Body of pancreas (tissue), 4 donors: ENCODE data around the gene CORO6.

ENCODE experiments used
- POLR2A ChIP-seq, 3 donors: fragments of 450-650 bp; IDR thresholded peaks; one replicate each; pipeline ENCODE4 v1.6.1; 2016; ENCODE audit warnings: antibody characterized with exemption in 3 of 3, mild to moderate bottlenecking in 2 of 3
- TF ChIP-seq, protein P1 (sequence below), 7 experiments: fragments of 450-650 bp in 4 of 7; fragments of 200-600 bp in 3 of 7; sonication (generic) in 3 of 7; IDR thresholded peaks; one replicate each; pipeline ENCODE4 v1.5.1; 2016 to 2019; ENCODE audit warnings: antibody characterized with exemption in 7 of 7

DNA sequence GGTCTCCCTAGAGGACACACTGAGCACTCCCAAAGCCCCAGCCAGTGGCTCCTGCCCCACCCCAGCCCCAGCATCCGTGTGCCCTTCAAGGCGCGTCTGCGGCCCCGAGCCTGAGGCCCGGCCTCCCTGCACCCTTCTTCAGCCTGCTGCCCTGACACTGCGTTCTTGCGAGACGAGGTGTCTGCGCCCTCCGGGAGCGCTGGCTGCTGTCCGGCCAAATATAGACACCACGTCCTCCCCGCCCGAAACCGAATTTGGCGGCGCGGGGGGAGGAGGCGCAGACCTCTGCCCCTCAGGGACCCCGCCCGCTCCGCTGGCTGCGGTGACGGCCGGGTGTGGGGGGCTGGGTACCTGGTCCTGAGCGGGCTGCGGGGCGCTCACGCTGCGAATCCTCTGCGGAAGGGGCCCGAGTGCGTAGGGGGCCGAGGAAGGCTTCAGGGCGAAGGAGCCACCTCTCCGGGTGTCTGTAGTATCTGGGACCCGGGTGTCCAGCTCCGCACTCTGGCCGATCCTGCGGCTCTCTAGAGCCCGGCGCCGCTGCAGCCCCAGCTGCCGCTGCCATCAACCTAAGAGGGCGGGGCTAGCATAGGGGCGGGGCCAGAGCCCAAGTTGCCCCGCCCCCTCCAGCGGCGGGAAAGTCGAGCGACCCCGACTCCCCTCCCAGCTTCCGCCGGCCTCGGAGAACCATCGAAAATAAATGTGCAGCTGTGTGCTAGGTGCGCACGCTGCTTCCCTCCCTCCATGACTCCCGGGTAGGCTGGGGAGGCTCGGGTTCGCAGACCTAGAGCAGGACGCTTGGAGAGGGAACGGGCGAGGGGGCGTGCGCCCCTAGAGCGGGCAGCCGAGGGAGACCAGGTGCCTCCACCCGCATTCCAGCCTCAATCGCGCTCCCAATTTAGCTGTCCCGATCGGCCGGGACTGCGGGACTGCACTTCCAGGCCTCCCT, at the start of gene CORO6:
- no peak for TF ChIP-seq POLR2A (IDR thresholded peaks at IDR 0.05)
- TF ChIP-seq, protein P1, sequence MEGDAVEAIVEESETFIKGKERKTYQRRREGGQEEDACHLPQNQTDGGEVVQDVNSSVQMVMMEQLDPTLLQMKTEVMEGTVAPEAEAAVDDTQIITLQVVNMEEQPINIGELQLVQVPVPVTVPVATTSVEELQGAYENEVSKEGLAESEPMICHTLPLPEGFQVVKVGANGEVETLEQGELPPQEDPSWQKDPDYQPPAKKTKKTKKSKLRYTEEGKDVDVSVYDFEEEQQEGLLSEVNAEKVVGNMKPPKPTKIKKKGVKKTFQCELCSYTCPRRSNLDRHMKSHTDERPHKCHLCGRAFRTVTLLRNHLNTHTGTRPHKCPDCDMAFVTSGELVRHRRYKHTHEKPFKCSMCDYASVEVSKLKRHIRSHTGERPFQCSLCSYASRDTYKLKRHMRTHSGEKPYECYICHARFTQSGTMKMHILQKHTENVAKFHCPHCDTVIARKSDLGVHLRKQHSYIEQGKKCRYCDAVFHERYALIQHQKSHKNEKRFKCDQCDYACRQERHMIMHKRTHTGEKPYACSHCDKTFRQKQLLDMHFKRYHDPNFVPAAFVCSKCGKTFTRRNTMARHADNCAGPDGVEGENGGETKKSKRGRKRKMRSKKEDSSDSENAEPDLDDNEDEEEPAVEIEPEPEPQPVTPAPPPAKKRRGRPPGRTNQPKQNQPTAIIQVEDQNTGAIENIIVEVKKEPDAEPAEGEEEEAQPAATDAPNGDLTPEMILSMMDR (IDR thresholded peaks at IDR 0.05): no peak
